WTC11 (cell line): ENCODE measurements around the gene DNAJC6. TPM values are rescaled to one million over a fixed set of nuclear protein-coding genes. Genes with fewer than 3 reads are reported as not detected.
A peak's percentile ranks its signal among the peaks of the same experiment; 100 is the strongest.

ENCODE experiments used
- ATAC-seq: fragments of 200-7000 bp; cut with Tn5 transposase; 2 replicates; pipeline ENCODE4 v1.10.0; 2021; ENCODE audit warnings: mild to moderate bottlenecking, moderate library complexity
- Bru-seq: library from RNA; stranded (reverse); fragments of 400-500 nt; gene quantifications from one replicate; lab custom pipeline; 2021; lab: Mats Ljungman, UMichigan
- CTCF ChIA-PET: fragments of 300-600 bp; sonication (Branson Sonifier 250); formaldehyde crosslinking; loops from one replicate; lab custom pipeline; 2021; ENCODE audit warnings: antibody characterized with exemption; lab: Charles Lee
- POLR2A ChIA-PET: fragments of 350-600 bp; sonication (Branson Sonifier 250); formaldehyde crosslinking; loops from one replicate; lab custom pipeline; 2021; ENCODE audit warnings: antibody characterized with exemption; lab: Charles Lee
- DNase-seq: peaks from one replicate; pipeline ENCODE4 v3.0.0; 2021; ENCODE audit warnings: low spot score
- H3K27ac Mint-ChIP-seq: 2 replicates; pipeline ENCODE4 v1.8.0; 2021; ENCODE audit warnings: mixed read lengths
- H3K27me3 Mint-ChIP-seq: 2 replicates; pipeline ENCODE4 v1.8.0; 2021; ENCODE audit warnings: low read depth, mild to moderate bottlenecking, moderate library complexity, mixed read lengths
- H3K36me3 Mint-ChIP-seq: 2 replicates; pipeline ENCODE4 v1.8.0; 2021; ENCODE audit warnings: mixed read lengths
- H3K4me1 Mint-ChIP-seq: 2 replicates; pipeline ENCODE4 v1.8.0; 2022; ENCODE audit warnings: mixed read lengths
- H3K4me3 Mint-ChIP-seq: 2 replicates; pipeline ENCODE4 v1.8.0; 2021; ENCODE audit warnings: mild to moderate bottlenecking, moderate library complexity, mixed read lengths
- H3K9me3 Mint-ChIP-seq: 2 replicates; pipeline ENCODE4 v1.8.0; 2021; ENCODE audit warnings: mixed read lengths
- EMX1 ChIP-seq: fragments of 250-450 bp; sonication (Bioruptor Pico); IDR thresholded peaks from 2 replicates; pipeline ENCODE4 v1.8.0; 2021; ENCODE audit warnings: mild to moderate bottlenecking
- HMGA2 ChIP-seq: fragments of 250-450 bp; sonication (Bioruptor Pico); IDR thresholded peaks from 2 replicates; pipeline ENCODE4 v1.4.0; 2021; ENCODE audit warnings: mild to moderate bottlenecking, moderate library complexity
- IRF2 ChIP-seq: sonication (generic); formaldehyde crosslinking; IDR thresholded peaks from 2 replicates; pipeline ENCODE4 v1.8.0; 2022; ENCODE audit warnings: low read depth, missing genetic modification reagents, borderline replicate concordance
- JAZF1 ChIP-seq: fragments of 250-450 bp; sonication (Bioruptor Pico); IDR thresholded peaks from 2 replicates; pipeline ENCODE4 v1.9.0; 2021; ENCODE audit warnings: moderate library complexity, mild to moderate bottlenecking, inconsistent platforms
- RELA ChIP-seq: sonication (generic); formaldehyde crosslinking; IDR thresholded peaks from 2 replicates; pipeline ENCODE4 v1.8.1; 2022; ENCODE audit warnings: missing genetic modification reagents, mild to moderate bottlenecking, borderline replicate concordance
- RORB ChIP-seq: fragments of 250-450 bp; sonication (Bioruptor Pico); IDR thresholded peaks from 2 replicates; pipeline ENCODE4 v1.9.0; 2021; ENCODE audit warnings: mild to moderate bottlenecking
- SMAD3 ChIP-seq: sonication (generic); formaldehyde crosslinking; IDR thresholded peaks from 2 replicates; pipeline ENCODE4 v1.8.0; 2022; ENCODE audit warnings: missing genetic modification reagents, mild to moderate bottlenecking, borderline replicate concordance
- TEAD1 ChIP-seq: sonication (generic); formaldehyde crosslinking; IDR thresholded peaks from 2 replicates; pipeline ENCODE4 v1.8.0; 2022; ENCODE audit warnings: mild to moderate bottlenecking, missing genetic modification reagents
- ZNF263 ChIP-seq: sonication (generic); formaldehyde crosslinking; IDR thresholded peaks from 2 replicates; pipeline ENCODE4 v1.8.1; 2022; ENCODE audit warnings: low read depth, mild to moderate bottlenecking, moderate library complexity, missing genetic modification reagents
- ZNF423 ChIP-seq: fragments of 250-450 bp; sonication (Bioruptor Pico); IDR thresholded peaks from 2 replicates; pipeline ENCODE4 v2.1.2; 2022; ENCODE audit warnings: mild to moderate bottlenecking, moderate library complexity
- long read RNA-seq, 3 experiments: library from RNA in 1 of 3; library from capped mRNA in 1 of 3; library from polyadenylated mRNA in 1 of 3; unstranded in 2 of 3; stranded (forward) in 1 of 3; transcript quantifications; one replicate each; pipeline ENCODE4 v2.0.0, GENCODE V29; 2021
- total RNA-seq: library from RNA; stranded (reverse); gene quantifications from 3 replicates; pipeline ENCODE4 v1.2.3, GENCODE V29; 2021
- TF ChIP-seq, protein P1 (sequence below): sonication (generic); formaldehyde crosslinking; conservative IDR thresholded peaks from 2 replicates; pipeline ENCODE4 v1.8.1; 2023; ENCODE audit warnings: mild to moderate bottlenecking, low read depth, missing genetic modification reagents, moderate library complexity
- TF ChIP-seq, protein P2 (sequence below): sonication (generic); formaldehyde crosslinking; IDR thresholded peaks from 2 replicates; pipeline ENCODE4 v1.8.0; 2022; ENCODE audit warnings: mild to moderate bottlenecking, missing genetic modification reagents
- TF ChIP-seq, protein P3 (sequence below): fragments of 250-450 bp; sonication (Bioruptor Pico); IDR thresholded peaks from 2 replicates; pipeline ENCODE4 v1.9.0; 2021; ENCODE audit warnings: mild to moderate bottlenecking
- TF ChIP-seq, protein P4 (sequence below): sonication (generic); formaldehyde crosslinking; IDR thresholded peaks from 2 replicates; pipeline ENCODE4 v1.8.1; 2023; ENCODE audit warnings: mild to moderate bottlenecking, missing genetic modification reagents, borderline replicate concordance
- TF ChIP-seq, protein P5 (sequence below): fragments of 250-450 bp; sonication (Bioruptor Pico); conservative IDR thresholded peaks from 2 replicates; pipeline ENCODE4 v1.9.0; 2021; ENCODE audit warnings: mild to moderate bottlenecking
- TF ChIP-seq, protein P6 (sequence below): sonication (generic); formaldehyde crosslinking; IDR thresholded peaks from 2 replicates; pipeline ENCODE4 v1.8.0; 2022; ENCODE audit warnings: mild to moderate bottlenecking, missing genetic modification reagents
- TF ChIP-seq, protein P7 (sequence below): fragments of 250-450 bp; sonication (Bioruptor Pico); IDR thresholded peaks from 2 replicates; pipeline ENCODE4 v1.9.0; 2021; ENCODE audit warnings: mild to moderate bottlenecking, borderline replicate concordance

Gene DNAJC6
- 6.0 to 9.1 TPM (median 7.6 TPM) in 3 replicates for total RNA-seq
- Bru-seq, nascent RNA = percentile 58 among the genes with signal in this experiment
- long read RNA-seq, experiment 1, full-length matches to known transcripts = 1 of 40 reads
- long read RNA-seq, experiment 1, partial matches to known transcripts = 6 of 40 reads
- long read RNA-seq, experiment 1, other reads (novel, unspliced or antisense) = 33 of 40 reads
- long read RNA-seq, experiment 2, partial matches to known transcripts = 2 of 12 reads
- long read RNA-seq, experiment 2, other reads (novel, unspliced or antisense) = 10 of 12 reads
- long read RNA-seq, experiment 3 = 0 reads

DNA sequence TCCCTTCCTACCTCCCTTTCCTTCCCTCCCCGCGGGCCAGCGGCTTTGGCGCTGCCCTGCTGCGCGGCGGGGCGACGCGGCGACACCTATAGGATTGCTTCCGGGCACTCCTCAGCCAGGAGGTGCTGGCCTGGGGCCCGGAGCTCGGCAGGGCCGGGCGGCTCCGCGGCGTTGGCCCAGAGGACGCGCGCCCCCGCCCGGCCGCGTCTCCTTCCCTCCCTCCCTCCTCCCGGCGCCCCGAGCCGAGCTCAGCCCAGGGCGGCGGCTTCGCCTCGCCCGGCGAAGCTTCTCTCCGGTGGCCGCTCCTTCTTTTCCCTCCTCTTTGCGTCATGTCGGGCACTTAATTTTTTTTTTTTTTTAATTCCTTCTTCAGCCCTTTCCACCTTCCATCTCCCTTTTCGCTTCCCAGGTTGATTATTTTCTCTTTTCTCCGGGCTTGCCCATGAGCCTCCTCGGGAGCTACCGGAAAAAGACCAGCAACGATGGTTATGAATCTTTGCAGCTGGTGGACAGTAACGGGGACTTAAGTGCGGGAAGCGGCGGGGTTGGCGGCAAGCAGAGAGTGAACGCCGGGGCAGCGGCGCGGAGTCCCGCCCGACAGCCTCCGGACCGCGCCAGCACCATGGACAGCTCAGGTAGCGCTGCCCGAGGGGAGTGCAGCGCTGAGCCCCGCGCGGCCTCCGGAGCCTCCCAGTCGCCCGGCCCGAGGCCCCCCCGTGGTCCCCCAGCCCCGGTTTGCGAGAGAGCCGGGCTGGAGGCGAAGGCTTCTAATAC is at the start of gene DNAJC6:
Gene DNAJC6 (plus strand): TSS at position 240 of the 774 bp plus-strand sequence. CDS start 203 bp downstream, at position 443.
- ChIA-PET POLR2A (interaction anchor here (0.6 to 1.9 kb wide), 7 partner anchors 10 to 243 kb away, joined by 3 to 12 read pairs (median 4); partner anchors contain the start of genes LEPR and LEPROT), CTCF (interaction anchor here (0.6 to 2.3 kb wide), 21 partner anchors 10 to 753 kb away, joined by 3 to 12 read pairs (median 4); partner anchors contain the start of genes LEPR and LEPROT)
- Mint-ChIP-seq H3K4me1 (peaks cover 29% of the 10 kb centered on the region), H3K4me3 (peak within 1 kb of the TSS; percentile 95), H3K27me3 (peaks cover 17% of the 10 kb centered on the region), H3K27ac (peak within 1 kb of the TSS; percentile 70), H3K36me3 (no peaks in the 10 kb centered on the region), H3K9me3 (no peaks in the 10 kb centered on the region)
- ATAC-seq = peak; percentile 90
- DNase-seq = peak; percentile 93
- no peak for TF ChIP-seq EMX1 (CRISPR knock-in tag)
- TF ChIP-seq, protein P1, sequence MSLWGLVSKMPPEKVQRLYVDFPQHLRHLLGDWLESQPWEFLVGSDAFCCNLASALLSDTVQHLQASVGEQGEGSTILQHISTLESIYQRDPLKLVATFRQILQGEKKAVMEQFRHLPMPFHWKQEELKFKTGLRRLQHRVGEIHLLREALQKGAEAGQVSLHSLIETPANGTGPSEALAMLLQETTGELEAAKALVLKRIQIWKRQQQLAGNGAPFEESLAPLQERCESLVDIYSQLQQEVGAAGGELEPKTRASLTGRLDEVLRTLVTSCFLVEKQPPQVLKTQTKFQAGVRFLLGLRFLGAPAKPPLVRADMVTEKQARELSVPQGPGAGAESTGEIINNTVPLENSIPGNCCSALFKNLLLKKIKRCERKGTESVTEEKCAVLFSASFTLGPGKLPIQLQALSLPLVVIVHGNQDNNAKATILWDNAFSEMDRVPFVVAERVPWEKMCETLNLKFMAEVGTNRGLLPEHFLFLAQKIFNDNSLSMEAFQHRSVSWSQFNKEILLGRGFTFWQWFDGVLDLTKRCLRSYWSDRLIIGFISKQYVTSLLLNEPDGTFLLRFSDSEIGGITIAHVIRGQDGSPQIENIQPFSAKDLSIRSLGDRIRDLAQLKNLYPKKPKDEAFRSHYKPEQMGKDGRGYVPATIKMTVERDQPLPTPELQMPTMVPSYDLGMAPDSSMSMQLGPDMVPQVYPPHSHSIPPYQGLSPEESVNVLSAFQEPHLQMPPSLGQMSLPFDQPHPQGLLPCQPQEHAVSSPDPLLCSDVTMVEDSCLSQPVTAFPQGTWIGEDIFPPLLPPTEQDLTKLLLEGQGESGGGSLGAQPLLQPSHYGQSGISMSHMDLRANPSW = no peak
- peak; percentile 93 for TF ChIP-seq TEAD1 (CRISPR knock-in tag)
- TF ChIP-seq HMGA2 = no peak
- 0 out of 2 replicates have a peak, but pooled peaks have one; percentile 35 for TF ChIP-seq ZNF263 (CRISPR knock-in tag)
- TF ChIP-seq, protein P2, sequence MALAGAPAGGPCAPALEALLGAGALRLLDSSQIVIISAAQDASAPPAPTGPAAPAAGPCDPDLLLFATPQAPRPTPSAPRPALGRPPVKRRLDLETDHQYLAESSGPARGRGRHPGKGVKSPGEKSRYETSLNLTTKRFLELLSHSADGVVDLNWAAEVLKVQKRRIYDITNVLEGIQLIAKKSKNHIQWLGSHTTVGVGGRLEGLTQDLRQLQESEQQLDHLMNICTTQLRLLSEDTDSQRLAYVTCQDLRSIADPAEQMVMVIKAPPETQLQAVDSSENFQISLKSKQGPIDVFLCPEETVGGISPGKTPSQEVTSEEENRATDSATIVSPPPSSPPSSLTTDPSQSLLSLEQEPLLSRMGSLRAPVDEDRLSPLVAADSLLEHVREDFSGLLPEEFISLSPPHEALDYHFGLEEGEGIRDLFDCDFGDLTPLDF (CRISPR knock-in tag) = peak; percentile 84; the same call in 1 of the 2 replicates
- TF ChIP-seq RELA (CRISPR knock-in tag) = peak; percentile 94
- TF ChIP-seq, protein P3, sequence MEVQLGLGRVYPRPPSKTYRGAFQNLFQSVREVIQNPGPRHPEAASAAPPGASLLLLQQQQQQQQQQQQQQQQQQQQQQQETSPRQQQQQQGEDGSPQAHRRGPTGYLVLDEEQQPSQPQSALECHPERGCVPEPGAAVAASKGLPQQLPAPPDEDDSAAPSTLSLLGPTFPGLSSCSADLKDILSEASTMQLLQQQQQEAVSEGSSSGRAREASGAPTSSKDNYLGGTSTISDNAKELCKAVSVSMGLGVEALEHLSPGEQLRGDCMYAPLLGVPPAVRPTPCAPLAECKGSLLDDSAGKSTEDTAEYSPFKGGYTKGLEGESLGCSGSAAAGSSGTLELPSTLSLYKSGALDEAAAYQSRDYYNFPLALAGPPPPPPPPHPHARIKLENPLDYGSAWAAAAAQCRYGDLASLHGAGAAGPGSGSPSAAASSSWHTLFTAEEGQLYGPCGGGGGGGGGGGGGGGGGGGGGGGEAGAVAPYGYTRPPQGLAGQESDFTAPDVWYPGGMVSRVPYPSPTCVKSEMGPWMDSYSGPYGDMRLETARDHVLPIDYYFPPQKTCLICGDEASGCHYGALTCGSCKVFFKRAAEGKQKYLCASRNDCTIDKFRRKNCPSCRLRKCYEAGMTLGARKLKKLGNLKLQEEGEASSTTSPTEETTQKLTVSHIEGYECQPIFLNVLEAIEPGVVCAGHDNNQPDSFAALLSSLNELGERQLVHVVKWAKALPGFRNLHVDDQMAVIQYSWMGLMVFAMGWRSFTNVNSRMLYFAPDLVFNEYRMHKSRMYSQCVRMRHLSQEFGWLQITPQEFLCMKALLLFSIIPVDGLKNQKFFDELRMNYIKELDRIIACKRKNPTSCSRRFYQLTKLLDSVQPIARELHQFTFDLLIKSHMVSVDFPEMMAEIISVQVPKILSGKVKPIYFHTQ = no peak
- no peak for TF ChIP-seq JAZF1 (CRISPR knock-in tag)
- TF ChIP-seq, protein P4, sequence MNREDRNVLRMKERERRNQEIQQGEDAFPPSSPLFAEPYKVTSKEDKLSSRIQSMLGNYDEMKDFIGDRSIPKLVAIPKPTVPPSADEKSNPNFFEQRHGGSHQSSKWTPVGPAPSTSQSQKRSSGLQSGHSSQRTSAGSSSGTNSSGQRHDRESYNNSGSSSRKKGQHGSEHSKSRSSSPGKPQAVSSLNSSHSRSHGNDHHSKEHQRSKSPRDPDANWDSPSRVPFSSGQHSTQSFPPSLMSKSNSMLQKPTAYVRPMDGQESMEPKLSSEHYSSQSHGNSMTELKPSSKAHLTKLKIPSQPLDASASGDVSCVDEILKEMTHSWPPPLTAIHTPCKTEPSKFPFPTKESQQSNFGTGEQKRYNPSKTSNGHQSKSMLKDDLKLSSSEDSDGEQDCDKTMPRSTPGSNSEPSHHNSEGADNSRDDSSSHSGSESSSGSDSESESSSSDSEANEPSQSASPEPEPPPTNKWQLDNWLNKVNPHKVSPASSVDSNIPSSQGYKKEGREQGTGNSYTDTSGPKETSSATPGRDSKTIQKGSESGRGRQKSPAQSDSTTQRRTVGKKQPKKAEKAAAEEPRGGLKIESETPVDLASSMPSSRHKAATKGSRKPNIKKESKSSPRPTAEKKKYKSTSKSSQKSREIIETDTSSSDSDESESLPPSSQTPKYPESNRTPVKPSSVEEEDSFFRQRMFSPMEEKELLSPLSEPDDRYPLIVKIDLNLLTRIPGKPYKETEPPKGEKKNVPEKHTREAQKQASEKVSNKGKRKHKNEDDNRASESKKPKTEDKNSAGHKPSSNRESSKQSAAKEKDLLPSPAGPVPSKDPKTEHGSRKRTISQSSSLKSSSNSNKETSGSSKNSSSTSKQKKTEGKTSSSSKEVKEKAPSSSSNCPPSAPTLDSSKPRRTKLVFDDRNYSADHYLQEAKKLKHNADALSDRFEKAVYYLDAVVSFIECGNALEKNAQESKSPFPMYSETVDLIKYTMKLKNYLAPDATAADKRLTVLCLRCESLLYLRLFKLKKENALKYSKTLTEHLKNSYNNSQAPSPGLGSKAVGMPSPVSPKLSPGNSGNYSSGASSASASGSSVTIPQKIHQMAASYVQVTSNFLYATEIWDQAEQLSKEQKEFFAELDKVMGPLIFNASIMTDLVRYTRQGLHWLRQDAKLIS (CRISPR knock-in tag) = no peak
- TF ChIP-seq SMAD3 (CRISPR knock-in tag) = peak; percentile 92
- peak; percentile 48; the same call in 1 of the 2 replicates for TF ChIP-seq IRF2 (CRISPR knock-in tag)
- TF ChIP-seq ZNF423 (CRISPR knock-in tag) = no peak
- TF ChIP-seq, protein P5, sequence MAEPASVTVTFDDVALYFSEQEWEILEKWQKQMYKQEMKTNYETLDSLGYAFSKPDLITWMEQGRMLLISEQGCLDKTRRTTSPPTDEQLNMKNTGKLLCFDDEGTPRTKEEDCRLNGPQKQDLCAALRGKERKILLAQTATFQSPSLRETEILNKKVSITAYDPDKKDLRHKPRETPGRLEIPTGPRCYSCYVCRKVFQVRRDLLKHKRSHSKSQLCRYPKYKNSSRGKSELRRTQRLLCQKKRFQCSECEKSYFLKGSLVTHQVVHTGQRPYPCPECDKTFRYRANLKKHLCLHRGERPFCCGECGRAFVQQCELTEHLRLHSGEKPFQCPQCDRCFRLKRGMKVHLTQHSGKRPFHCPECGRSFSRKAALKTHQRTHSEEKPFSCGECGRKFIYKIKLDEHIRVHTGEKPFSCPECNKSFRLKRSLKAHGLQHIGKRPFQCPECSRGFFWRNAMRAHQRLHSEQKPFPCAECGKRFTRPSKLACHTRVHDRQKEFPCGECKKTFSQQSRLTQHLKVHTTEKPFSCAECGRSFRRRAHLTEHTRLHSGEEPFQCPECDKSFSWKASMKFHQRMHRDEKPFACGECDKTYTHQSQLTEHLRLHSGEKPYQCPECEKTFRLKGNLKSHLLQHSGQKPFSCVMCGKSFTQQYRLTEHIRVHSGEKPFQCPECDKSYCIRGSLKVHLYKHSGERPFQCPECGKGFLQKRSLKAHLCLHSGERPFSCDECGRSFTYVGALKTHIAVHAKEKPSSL (CRISPR knock-in tag) = no peak
- TF ChIP-seq, protein P6, sequence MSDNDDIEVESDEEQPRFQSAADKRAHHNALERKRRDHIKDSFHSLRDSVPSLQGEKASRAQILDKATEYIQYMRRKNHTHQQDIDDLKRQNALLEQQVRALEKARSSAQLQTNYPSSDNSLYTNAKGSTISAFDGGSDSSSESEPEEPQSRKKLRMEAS (CRISPR knock-in tag) = peak; percentile 75
- no peak for TF ChIP-seq RORB
- TF ChIP-seq, protein P7, sequence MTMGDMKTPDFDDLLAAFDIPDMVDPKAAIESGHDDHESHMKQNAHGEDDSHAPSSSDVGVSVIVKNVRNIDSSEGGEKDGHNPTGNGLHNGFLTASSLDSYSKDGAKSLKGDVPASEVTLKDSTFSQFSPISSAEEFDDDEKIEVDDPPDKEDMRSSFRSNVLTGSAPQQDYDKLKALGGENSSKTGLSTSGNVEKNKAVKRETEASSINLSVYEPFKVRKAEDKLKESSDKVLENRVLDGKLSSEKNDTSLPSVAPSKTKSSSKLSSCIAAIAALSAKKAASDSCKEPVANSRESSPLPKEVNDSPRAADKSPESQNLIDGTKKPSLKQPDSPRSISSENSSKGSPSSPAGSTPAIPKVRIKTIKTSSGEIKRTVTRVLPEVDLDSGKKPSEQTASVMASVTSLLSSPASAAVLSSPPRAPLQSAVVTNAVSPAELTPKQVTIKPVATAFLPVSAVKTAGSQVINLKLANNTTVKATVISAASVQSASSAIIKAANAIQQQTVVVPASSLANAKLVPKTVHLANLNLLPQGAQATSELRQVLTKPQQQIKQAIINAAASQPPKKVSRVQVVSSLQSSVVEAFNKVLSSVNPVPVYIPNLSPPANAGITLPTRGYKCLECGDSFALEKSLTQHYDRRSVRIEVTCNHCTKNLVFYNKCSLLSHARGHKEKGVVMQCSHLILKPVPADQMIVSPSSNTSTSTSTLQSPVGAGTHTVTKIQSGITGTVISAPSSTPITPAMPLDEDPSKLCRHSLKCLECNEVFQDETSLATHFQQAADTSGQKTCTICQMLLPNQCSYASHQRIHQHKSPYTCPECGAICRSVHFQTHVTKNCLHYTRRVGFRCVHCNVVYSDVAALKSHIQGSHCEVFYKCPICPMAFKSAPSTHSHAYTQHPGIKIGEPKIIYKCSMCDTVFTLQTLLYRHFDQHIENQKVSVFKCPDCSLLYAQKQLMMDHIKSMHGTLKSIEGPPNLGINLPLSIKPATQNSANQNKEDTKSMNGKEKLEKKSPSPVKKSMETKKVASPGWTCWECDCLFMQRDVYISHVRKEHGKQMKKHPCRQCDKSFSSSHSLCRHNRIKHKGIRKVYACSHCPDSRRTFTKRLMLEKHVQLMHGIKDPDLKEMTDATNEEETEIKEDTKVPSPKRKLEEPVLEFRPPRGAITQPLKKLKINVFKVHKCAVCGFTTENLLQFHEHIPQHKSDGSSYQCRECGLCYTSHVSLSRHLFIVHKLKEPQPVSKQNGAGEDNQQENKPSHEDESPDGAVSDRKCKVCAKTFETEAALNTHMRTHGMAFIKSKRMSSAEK = no peak
